ENCODE results near the gene IL34.
A peak's percentile ranks its signal among the peaks of the same experiment; 100 is the strongest.
"Not testable (repeated sequence)": the region's sequence is repeated elsewhere in the genome, so short reads cannot be mapped to it uniquely, and the experiment has no call there.

The IL34 gene

GRCh38 chr16:70646260-70647241, at the start of gene IL34:
Gene IL34 (plus strand): TSS chr16:70646559. CDS start chr16:70646948, 389 bp downstream.
- intact Hi-C loops (cut with DNase I), result no loop called here
- DNase-seq, result peak in 4 of 10 donors; percentile 39 to 89 (median 68)

- intact Hi-C loops (cut with DNase I), result no loop called here
- peak in 2 of 10 donors; percentile 2 to 45 for DNase-seq
These were observed 49.1 kb upstream of the IL34 start for GRCh38 chr16:70597135-70597835.

- DNase-seq, result peak in 2 of 10 donors; percentile 18 to 19
- intact Hi-C loops (cut with DNase I), result no loop called here
These were observed 47.3 kb upstream of the IL34 start for GRCh38 chr16:70598937-70599503.

GRCh38 chr16:70600730-70601129, 45.6 kb upstream of the IL34 start:
- peak in 1 of 10 donors; percentile 12 for DNase-seq
- intact Hi-C loops (cut with DNase I), result no loop called here

GRCh38 chr16:70601576-70602575, 44.5 kb upstream of the IL34 start:
- intact Hi-C loops (cut with DNase I), result no loop called here
- DNase-seq, result peak in 1 of 10 donors; percentile 49

GRCh38 chr16:70602831-70603230, 43.5 kb upstream of the IL34 start:
- intact Hi-C loops (cut with DNase I), result no loop called here
- DNase-seq, result peak in 1 of 10 donors; percentile 52

GRCh38 chr16:70604407-70605282, 41.7 kb upstream of the IL34 start:
- DNase-seq, result peak in 2 of 10 donors; percentile 26 to 56
- intact Hi-C loops (cut with DNase I), result no loop called here

GRCh38 chr16:70605283-70605657, 41.1 kb upstream of the IL34 start:
- intact Hi-C loops (cut with DNase I), result no loop called here

GRCh38 chr16:70608521-70608920, 37.8 kb upstream of the IL34 start:
- intact Hi-C loops (cut with DNase I), result no loop called here
- DNase-seq, result peak in 1 of 10 donors; percentile 52

More at GRCh38 chr16:70605283-70605657, 41.1 kb upstream of the IL34 start:
- DNase-seq, result no peak

- peak in 1 of 10 donors; percentile 36 for DNase-seq
- intact Hi-C loops (cut with DNase I), result no loop called here
These were observed 35.8 kb upstream of the IL34 start for GRCh38 chr16:70610273-70611223.

- intact Hi-C loops (cut with DNase I), result no loop called here
- DNase-seq, result peak in 1 of 10 donors; percentile 27
These were observed 35.1 kb upstream of the IL34 start for GRCh38 chr16:70611224-70611598.

GRCh38 chr16:70611785-70612303, 34.5 kb upstream of the IL34 start:
- intact Hi-C loops (cut with DNase I), result no loop called here
- DNase-seq, result peak in 1 of 10 donors; percentile 36

- intact Hi-C loops (cut with DNase I), result no loop called here
These were observed 33.4 kb upstream of the IL34 start for GRCh38 chr16:70612931-70613330.

GRCh38 chr16:70614208-70614951, 32.0 kb upstream of the IL34 start:
- peak in 1 of 10 donors; percentile 17 for DNase-seq
- intact Hi-C loops (cut with DNase I), result no loop called here

More at GRCh38 chr16:70612931-70613330, 33.4 kb upstream of the IL34 start:
- DNase-seq, result peak in 1 of 10 donors; percentile 40

- DNase-seq, result no peak
- intact Hi-C loops (cut with DNase I), result no loop called here
These were observed 30.4 kb upstream of the IL34 start for GRCh38 chr16:70615945-70616344.

GRCh38 chr16:70621864-70622263, 24.5 kb upstream of the IL34 start:
- intact Hi-C loops (cut with DNase I), result not testable (repeated sequence)
- peak in 1 of 10 donors; percentile 1 for DNase-seq
